AG04450 (cell line): ENCODE data around the gene C3AR1. TPM values are rescaled to one million over a fixed set of nuclear protein-coding genes. Genes with fewer than 3 reads are reported as not detected.
"Not testable (repeated sequence)": the region's sequence is repeated elsewhere in the genome, so short reads cannot be mapped to it uniquely, and the experiment has no call there.

ENCODE experiments used
- CTCF ChIA-PET: fragments of 300-600, 350-600 bp; formaldehyde crosslinking; extraction: SDS; loops from one replicate; lab custom pipeline; 2022; ENCODE audit warnings: antibody characterized with exemption, inconsistent platforms; lab: Charles Lee
- POLR2A ChIA-PET: fragments of 350-600 bp; formaldehyde crosslinking; extraction: SDS; loops from one replicate; lab custom pipeline; 2021; ENCODE audit warnings: antibody characterized with exemption, inconsistent platforms; lab: Yijun Ruan, JAX
- DNase-seq: peaks from one replicate; pipeline ENCODE4 v3.0.0-alpha.2; 2011; ENCODE audit warnings: low read depth, low spot score
- H3K27ac ChIP-seq: one replicate; pipeline ENCODE4 v1.5.1; 2012; ENCODE audit warnings: low read depth, low read length, control low read depth
- H3K27me3 ChIP-seq: one replicate; pipeline ENCODE4 v1.6.0; 2012; ENCODE audit warnings: low read length; ENCODE audit not compliant: control insufficient read depth, insufficient read depth
- H3K4me3 ChIP-seq: 2 replicates; pipeline ENCODE4 v1.5.1; 2011; ENCODE audit warnings: mild to moderate bottlenecking, low read depth, low read length, control low read depth
- H3K9me3 ChIP-seq: 2 replicates; pipeline ENCODE4 v1.5.1; 2012; ENCODE audit warnings: low read length; ENCODE audit not compliant: control insufficient read depth, insufficient read depth
- CTCF ChIP-seq: IDR thresholded peaks from 2 replicates; pipeline ENCODE4 v1.5.1; 2011; ENCODE audit warnings: low read depth, low read length, control low read depth, inconsistent platforms
- polyA minus RNA-seq: library from RNA; depleted of rRNA, polyadenylated mRNA; stranded (reverse); fragments of >200 nt; gene quantifications from 2 replicates; pipeline ENCODE4 v1.2.3, GENCODE V29; 2011; rRNA and poly(A)+ RNA removed
- polyA plus RNA-seq: library from polyadenylated mRNA; depleted of rRNA; stranded (reverse); fragments of >200 nt; gene quantifications from 2 replicates; pipeline ENCODE4 v1.2.3, GENCODE V29; 2011; rRNA removed

Gene C3AR1
- 0.52 and 0.71 TPM in 2 replicates for polyA plus RNA-seq
- polyA minus RNA-seq, result 1.0 and 2.1 TPM in 2 replicates

GRCh38 chr12:8065991-8066594 is at the start of gene C3AR1:
Gene C3AR1, minus strand, starts transcription at chr12:8066359. Its CDS starts 6,174 bp downstream, at chr12:8060185.
- ChIA-PET POLR2A (no interaction called here), CTCF (interaction anchor here (1.0 to 2.0 kb wide), 5 partner anchors 11 to 133 kb away, joined by 3 to 10 read pairs (median 5); no protein-coding TSS in a partner anchor)
- Histone ChIP-seq H3K9me3 (no peaks in the 10 kb centered on the region), H3K27me3 (no peaks in the 10 kb centered on the region), H3K4me3 (no peak within 1 kb of the TSS), H3K27ac (no peak within 1 kb of the TSS)
- no peak for DNase-seq
- no peak for TF ChIP-seq CTCF

DNA sequence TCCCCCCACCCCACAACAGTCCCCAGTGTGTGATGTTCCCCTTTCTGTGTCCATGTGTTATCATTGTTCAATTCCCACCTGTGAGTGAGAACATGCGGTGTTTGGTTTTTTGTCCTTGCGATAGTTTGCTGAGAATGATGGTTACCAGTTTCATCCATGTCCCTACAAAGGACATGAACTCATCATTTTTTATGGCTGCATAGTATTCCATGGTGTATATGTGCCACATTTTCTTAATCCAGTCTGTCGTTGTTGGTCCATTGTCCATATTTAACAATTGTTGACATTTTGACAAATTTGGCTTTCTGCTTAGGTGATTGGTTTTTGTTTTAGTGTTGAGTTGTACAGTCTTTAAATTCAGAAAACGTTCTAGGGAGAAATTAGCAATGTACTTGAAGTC is 47.0 kb upstream of the C3AR1 start:
- H3K9me3 ChIP-seq, H3K27ac ChIP-seq, H3K4me3 ChIP-seq, DNase-seq, POLR2A ChIA-PET, H3K27me3 ChIP-seq: not testable (repeated sequence)
- CTCF ChIA-PET, result interaction anchor here (1.5 kb wide), 1 partner anchor 118 kb away, joined by 6 read pairs; no protein-coding TSS in a partner anchor

- H3K27me3 ChIP-seq, result no peaks in the 10 kb centered on the region
- TF ChIP-seq CTCF, result peak; percentile 100
- no peak overlapping the region for H3K4me3 ChIP-seq
- CTCF ChIA-PET, result interaction anchor here (0.5 to 4.4 kb wide), 29 partner anchors 9 to 288 kb away, joined by 3 to 52 read pairs (median 5); partner anchors contain the start of gene ZNF705A
- DNase-seq, result peak; percentile 63
- H3K9me3 ChIP-seq, result no peaks in the 10 kb centered on the region
- no peak overlapping the region for H3K27ac ChIP-seq
- POLR2A ChIA-PET, result no interaction called here
Observed at GRCh38 chr12:8108808-8109398, 42.7 kb upstream of the C3AR1 start.

- no peaks in the 10 kb centered on the region for H3K9me3 ChIP-seq
- H3K27ac ChIP-seq, result no peak overlapping the region
- ChIA-PET CTCF (interaction anchor here (2.6 kb wide), 1 partner anchor 10 kb away, joined by 9 read pairs; no protein-coding TSS in a partner anchor), POLR2A (no interaction called here)
- no peak for TF ChIP-seq CTCF
- no peaks in the 10 kb centered on the region for H3K27me3 ChIP-seq
- DNase-seq, result no peak
- H3K4me3 ChIP-seq, result no peak overlapping the region
Observed at GRCh38 chr12:8099235-8099634, 33.1 kb upstream of the C3AR1 start.

DNA sequence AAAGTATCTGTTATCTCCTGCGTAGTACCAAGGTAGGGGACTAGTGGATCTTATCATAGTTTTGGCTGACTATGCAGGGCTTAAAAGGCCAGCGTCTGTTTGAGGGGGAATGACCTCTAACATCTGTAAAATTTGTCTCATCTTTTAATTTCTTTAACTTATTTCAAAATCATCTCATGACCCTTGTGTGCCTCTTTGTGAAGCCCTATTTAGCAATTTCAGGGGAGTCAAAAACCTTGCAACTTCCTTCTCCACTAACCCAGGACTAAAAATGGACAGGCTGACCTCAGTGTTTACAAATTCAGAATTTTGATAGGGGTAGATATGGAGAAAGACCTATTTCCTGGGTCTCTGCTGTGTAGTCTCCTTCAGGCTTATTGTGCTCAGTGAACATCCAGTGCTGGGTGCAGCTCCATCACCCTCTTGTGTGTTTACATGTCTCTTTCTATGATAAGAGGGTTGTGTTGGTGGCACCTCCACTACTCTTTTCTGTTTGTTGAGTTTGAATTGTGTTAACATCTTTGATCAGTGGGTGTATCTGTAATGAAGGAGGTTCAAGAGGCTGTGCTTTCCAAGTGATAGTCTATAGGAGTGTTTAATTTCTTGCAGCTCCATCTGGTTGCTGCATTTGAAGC is 30.2 kb upstream of the C3AR1 start:
- Histone ChIP-seq H3K27ac (no peak overlapping the region), H3K4me3 (no peak overlapping the region), H3K27me3 (no peaks in the 10 kb centered on the region), H3K9me3 (no peaks in the 10 kb centered on the region)
- CTCF ChIA-PET, result no interaction called here
- POLR2A ChIA-PET, result no interaction called here
- DNase-seq, result no peak
- no peak for TF ChIP-seq CTCF
